Measurements from ENCODE around the gene REC8.
"Not testable (repeated sequence)": the region's sequence is repeated elsewhere in the genome, so short reads cannot be mapped to it uniquely, and the experiment has no call there.

The REC8 gene

DNA sequence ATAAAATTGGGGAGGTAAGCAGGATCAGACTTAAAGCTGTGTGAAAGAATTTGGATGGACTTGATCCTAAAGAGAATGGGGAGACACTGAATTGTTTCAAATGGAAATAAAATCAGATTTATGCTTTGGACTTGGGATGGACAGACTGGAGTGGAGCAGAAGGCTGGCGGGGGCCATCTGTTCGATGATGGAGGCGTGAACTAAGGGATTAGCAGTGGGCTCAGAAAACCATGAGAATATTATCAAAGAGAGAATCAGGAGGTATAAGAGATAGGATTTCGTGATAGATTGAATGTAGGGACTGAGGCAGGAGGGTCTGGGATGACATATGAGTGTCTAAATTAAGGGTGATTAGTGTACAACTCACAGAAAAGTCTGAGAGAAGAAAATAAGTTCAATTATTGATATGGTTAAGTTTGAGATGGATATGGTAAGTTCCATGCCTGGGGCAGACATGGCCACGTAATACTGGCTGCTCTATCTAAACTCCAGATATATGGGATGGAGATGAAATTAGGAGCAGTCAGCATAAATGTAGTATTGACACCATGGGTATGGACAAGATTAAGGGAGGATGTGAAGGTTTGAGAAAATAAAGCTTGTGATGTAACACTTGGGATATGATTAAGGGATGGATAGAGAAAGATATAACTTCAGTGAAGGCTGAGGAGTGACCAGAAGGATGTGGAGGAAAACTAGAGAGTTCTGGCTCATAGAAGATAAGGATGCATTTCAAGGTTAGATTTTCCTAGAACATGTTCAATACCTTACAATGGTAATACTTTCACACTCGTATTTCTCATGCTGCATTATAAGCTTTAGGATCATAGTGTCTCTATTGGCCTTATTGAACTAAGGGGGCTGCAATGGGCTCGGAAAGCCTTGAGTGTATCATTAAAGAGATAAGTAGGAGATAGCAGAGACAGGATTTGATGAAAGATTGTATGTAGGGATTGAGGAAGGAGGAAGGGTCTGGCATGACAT lies 32.6 kb downstream of the REC8 start:
- DNase-seq (ENCODE audit: low read depth), result no peak

GRCh38 chr14:24206260-24207103 lies 34.6 kb downstream of the REC8 start:
- no peak for DNase-seq (ENCODE audit: low read depth)

DNA sequence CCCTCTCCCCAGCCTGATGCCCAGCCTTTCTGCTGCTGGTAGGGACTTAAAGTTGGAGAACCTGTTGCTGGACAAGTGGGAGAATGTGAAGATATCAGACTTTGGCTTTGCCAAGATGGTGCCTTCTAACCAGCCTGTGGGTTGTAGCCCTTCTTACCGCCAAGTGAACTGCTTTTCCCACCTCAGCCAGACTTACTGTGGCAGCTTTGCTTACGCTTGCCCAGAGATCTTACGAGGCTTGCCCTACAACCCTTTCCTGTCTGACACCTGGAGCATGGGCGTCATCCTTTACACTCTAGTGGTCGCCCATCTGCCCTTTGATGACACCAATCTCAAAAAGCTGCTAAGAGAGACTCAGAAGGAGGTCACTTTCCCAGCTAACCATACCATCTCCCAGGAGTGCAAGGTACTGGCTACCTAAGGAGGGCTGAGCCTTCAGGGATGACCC lies 35.2 kb downstream of the REC8 start:
- DNase-seq (ENCODE audit: low read depth), result no peak

GRCh38 chr14:24207625-24208024 lies 35.7 kb downstream of the REC8 start:
- DNase-seq (ENCODE audit: low read depth), result no peak

- DNase-seq (ENCODE audit: low read depth), result no peak
Measured at GRCh38 chr14:24211311-24211710, 39.4 kb downstream of the REC8 start.

DNA sequence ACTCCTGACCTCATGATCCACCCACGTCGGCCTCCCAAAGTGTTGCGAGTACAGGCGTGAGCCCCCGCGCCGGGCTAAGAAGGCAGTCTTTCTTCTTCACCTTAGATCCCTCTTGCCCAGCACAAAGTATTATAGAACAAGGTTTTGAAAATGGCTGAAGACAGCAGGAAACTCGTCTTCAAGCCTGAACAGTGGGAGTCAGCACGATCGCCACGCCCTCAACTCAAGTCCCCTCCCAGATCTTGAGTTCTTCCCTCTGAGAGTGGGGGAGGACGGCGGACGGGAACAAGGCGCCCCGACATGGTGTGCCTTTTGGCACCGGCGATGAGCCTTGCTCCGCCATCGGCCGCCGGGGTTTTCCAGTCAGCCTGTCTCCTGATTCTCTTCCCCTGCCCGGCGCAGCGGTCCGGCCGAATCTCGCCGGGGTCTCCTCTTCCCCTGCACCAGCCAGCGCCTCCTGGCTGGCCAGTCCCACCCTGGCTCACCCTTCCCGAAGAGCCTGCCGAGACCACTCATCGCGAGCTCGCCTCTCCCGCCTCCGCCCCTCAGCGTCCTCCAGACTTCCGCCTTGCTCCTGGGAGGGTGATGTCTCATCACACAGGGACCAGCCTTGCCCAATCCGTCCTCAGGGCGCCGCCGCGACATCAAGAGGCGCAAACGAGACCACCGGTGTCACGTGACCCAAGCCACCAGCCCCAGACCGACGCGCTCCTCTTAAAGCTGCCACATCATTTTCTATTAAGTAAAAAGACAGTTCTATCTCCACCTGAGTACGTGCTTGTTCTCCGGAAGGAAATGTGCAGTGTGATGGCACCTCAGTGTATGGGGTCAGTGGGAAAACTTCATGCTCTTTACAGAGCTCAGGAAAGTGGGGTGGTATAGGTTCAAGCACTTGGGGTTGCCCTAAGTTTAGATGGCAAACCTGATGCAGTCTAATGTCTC lies 41.3 kb downstream of the REC8 start, which contains the start of gene CHMP4A:
Gene CHMP4A (minus strand): TSS at position 565 of the 942 bp plus-strand sequence. CDS start 49 bp downstream, at position 516.
- peak; percentile 97 for DNase-seq (ENCODE audit: low read depth)

GRCh38 chr14:24213866-24214662 lies 42.2 kb downstream of the REC8 start:
- DNase-seq (ENCODE audit: low read depth), result no peak

DNA sequence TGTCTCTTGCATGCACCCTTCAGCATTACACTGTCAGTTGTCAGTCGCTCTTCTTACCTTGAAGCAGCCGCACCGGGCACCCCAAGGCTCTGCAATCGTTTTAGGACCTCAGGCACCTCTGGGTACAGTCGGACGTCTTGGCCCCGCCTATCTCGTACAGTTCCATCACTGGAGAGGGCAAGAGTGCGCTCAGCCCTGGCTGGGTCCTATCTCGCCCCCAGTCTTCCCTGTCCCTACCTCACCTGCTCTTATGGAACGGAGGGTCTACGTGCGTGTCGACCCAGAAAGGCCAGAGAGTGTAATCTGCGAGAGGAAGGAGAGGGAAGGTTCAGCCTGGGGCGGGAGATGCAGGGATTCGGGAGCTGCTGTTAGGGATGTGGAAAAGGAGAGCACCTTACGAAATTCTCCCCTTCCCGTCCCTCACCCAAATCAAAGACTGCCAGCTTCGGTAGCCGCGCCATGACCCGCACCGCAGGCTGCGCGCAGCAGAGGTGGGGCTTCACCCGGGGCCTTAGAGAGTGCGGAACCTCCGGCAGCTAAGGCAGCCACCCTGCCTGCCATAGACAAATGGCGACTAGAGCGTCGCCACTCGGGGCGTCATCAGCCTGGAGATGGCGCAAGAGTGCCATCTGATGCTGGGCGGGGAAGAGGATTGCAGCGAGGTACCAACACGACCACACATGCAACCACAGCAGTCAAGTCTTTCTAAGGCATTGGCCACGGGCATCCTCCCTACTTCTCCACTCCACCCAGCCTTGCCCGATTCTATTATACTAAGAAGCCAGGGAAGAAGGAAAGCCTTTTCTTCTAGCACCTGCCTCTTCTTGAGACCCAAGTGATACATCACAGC lies 43.8 kb downstream of the REC8 start, which contains the start of gene MDP1:
Gene MDP1 (minus strand): TSS at position 572 of the 850 bp plus-strand sequence. CDS start 111 bp downstream, at position 461.
- peak; percentile 73 for DNase-seq (ENCODE audit: low read depth)

GRCh38 chr14:24216345-24216699 lies 44.4 kb downstream of the REC8 start:
- DNase-seq (ENCODE audit: low read depth), result no peak

DNA sequence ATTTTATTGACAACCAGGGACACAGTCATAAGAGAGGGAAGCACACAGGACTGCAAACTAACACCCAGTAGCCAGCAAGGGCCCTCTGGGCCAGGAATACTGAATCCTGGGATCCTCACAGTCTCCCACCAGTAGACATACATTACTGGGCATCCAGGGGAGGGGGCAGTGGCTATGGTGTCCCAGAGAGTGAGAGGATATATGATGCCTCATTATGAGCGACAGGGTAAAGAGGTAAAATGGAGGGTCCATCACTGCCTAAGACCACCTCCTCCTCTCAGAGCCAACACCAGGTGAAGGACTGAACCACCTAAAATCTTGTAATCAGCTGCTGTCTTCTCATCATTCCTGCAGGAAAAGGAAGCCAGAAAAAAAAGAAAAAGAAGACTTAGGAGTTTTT lies 45.0 kb downstream of the REC8 start:
- not testable (repeated sequence) for DNase-seq (ENCODE audit: low read depth)

DNA sequence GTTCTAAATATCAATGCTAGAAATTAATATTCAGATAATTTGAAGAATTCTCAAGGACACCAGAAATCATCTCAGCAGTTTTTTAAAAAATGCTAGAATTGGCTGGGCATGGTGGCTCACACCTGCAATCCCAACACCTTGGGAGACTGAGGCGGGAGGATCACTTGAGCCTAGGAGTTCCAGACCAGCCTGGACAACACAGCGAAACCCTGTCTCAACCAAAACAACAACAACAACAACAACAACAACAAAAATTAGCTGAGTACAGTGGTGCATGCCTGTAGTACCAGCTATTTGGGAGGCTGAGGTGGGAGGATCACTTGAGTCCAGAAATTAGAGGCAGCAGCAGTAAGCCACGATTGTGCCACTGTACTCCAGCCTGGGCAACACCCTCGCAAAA lies 47.2 kb downstream of the REC8 start:
- DNase-seq (ENCODE audit: low read depth), result no peak

GRCh38 chr14:24219521-24219920 lies 47.6 kb downstream of the REC8 start:
- no peak for DNase-seq (ENCODE audit: low read depth)

DNA sequence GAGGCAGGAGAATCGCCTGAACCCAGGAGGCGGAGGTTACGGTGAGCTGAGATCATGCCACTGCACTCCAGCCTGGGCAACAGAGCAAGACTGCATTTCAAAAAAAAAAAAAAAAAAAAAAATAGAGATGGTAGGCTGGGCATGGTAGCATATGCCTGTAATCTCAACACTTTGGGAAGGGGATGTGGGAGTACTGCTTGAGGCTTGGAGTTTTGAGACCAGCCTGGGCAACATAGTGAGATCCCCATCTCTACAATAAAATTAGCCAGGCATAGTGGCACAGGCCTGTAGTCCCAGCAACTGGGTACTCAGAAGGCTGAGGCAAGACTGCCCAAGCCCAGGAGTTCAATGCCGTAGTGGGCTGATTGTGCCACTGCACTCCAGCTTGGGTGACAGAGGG lies 51.1 kb downstream of the REC8 start:
- not testable (repeated sequence) for DNase-seq (ENCODE audit: low read depth)

GRCh38 chr14:24224618-24225071 lies 52.8 kb downstream of the REC8 start:
- no peak for DNase-seq (ENCODE audit: low read depth)

GRCh38 chr14:24226473-24226872 lies 54.6 kb downstream of the REC8 start:
- DNase-seq (ENCODE audit: low read depth), result no peak

DNA sequence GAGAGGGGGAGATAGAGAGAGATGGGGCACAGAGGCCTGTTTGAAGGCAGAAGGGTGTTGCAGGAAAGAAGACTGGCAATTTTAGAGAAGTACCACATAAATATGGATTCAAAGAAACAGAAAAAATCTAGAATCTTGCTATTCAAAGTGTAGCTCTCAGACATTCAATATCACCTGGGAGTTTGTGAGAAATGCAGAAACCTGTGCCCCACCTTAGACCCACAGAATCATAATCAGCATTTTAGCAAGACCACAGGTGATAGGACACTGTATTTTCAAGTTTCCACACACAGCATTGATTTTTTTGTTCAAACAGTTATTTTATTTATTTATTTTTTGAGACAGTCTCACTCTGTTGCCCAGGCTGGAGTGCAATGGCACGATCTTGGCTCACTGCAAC lies 57.0 kb downstream of the REC8 start:
- DNase-seq (ENCODE audit: low read depth), result no peak
